Progenitor cell of endocrine pancreas (in vitro differentiated cells): Measurements from ENCODE around the gene MACROD2. TPM values are rescaled to one million over a fixed set of nuclear protein-coding genes. Genes with fewer than 3 reads are reported as not detected.

ENCODE experiments used
- DNase-seq: peaks from one replicate; pipeline ENCODE4 v3.0.0; 2021; ENCODE audit warnings: low spot score; ENCODE audit not compliant: unreplicated experiment
- H3K27ac Mint-ChIP-seq: 2 replicates; pipeline ENCODE4 v1.8.0; 2021; ENCODE audit warnings: mild to moderate bottlenecking, moderate library complexity, mixed read lengths
- H3K27me3 Mint-ChIP-seq: 2 replicates; pipeline ENCODE4 v1.8.0; 2021; ENCODE audit warnings: mixed read lengths
- H3K36me3 Mint-ChIP-seq: 2 replicates; pipeline ENCODE4 v1.8.0; 2022; ENCODE audit warnings: mixed read lengths; ENCODE audit not compliant: insufficient read depth
- H3K4me1 Mint-ChIP-seq: 2 replicates; pipeline ENCODE4 v1.8.0; 2021; ENCODE audit warnings: low read depth, mixed read lengths
- H3K4me3 Mint-ChIP-seq: 2 replicates; pipeline ENCODE4 v1.8.0; 2021; ENCODE audit warnings: low read depth, mild to moderate bottlenecking, moderate library complexity, mixed read lengths
- H3K9me3 Mint-ChIP-seq: 2 replicates; pipeline ENCODE4 v1.8.0; 2021; ENCODE audit warnings: low read depth, mixed read lengths
- CTCF ChIP-seq: fragments of 200-600 bp; sonication (generic); IDR thresholded peaks from one replicate; pipeline ENCODE4 v1.5.0; 2021; ENCODE audit warnings: antibody characterized with exemption, mild to moderate bottlenecking; ENCODE audit not compliant: unreplicated experiment
- total RNA-seq: library from RNA; stranded (reverse); gene quantifications from 2 replicates; pipeline ENCODE4 v1.2.1, GENCODE V29; 2021

Gene MACROD2
- total RNA-seq, 1 donor from 2014 or later = 7.6 TPM

DNA sequence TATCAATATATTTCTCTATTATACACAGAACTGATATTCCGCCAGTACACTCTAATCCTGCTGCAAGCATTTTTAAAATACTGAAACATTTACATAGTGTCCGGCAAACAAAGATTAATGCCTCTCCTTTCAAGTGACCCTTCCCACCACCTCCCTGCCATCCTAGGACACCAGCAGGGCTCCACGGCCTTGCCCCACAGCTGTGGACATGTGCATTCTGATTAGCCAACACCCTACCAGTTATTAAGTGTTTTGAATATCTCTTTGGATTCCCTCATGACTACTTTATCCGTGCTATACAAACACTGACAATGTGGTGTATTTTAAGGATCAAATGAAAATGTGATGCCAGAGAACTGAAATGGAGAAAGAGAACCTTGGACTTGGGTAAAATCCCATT, 1962.8 kb downstream of the MACROD2 start:
- TF ChIP-seq CTCF = no peak
- Mint-ChIP-seq H3K4me1 (peaks cover 9% of the 10 kb centered on the region), H3K27me3 (no peaks in the 10 kb centered on the region), H3K4me3 (no peak overlapping the region), H3K9me3 (no peaks in the 10 kb centered on the region), H3K36me3 (no peaks in the 10 kb centered on the region), H3K27ac (no peak overlapping the region)
- DNase-seq = no peak

DNA sequence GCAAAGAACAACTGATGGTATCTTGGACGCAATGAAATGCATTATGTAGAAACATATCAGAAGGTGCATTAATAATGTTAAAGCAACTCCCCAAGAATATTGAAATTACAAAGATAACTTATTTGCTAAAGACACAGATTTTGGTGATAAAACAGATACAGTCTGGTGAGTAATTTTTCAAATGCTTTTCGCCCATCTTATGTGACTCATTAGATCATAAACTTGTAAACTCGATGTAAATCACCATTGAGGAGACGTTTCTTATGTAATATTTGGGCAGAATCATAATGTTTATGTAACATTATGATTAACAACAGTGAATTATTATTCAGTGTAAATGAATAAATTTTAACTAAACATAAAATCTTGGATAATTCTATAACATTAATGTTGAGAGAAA, 1969.8 kb downstream of the MACROD2 start:
- DNase-seq = no peak
- Mint-ChIP-seq H3K9me3 (peaks cover 7% of the 10 kb centered on the region), H3K27ac (no peak overlapping the region), H3K36me3 (no peaks in the 10 kb centered on the region), H3K4me3 (no peak overlapping the region), H3K27me3 (no peaks in the 10 kb centered on the region), H3K4me1 (peaks cover 9% of the 10 kb centered on the region)
- TF ChIP-seq CTCF = no peak

DNA sequence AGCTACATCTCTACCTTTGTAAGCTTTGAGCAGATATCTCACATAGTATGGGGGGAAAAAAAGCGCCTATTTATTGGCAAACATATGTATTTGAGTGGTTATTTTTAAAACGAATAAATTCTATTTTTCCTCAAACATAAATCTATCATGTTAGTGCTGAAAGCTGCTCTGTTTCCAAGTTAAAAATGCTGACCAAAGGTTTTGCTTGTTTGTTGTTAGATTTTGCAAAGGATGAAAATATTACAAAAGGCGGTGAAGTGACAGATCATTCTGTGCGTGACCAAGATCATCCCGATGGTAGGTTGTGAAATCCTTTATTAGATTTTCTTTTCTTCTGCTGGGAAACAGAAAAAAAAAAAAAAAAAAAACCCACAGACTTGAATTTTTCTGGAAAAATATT, 1972.0 kb downstream of the MACROD2 start:
- no peak for DNase-seq
- peaks cover 4% of the 10 kb centered on the region for H3K4me1 Mint-ChIP-seq

GRCh38 chr20:15976047-15976736, 1980.9 kb downstream of the MACROD2 start:
- H3K4me1 Mint-ChIP-seq = peaks cover 4% of the 10 kb centered on the region
- H3K27ac Mint-ChIP-seq = no peak overlapping the region
- H3K36me3 Mint-ChIP-seq = peaks cover 1% of the 10 kb centered on the region
- no peak for DNase-seq
- H3K27me3 Mint-ChIP-seq = no peaks in the 10 kb centered on the region
- no peak for TF ChIP-seq CTCF
- no peak overlapping the region for H3K4me3 Mint-ChIP-seq
- peaks cover 25% of the 10 kb centered on the region for H3K9me3 Mint-ChIP-seq

More for the DNA sequence above, 1972.0 kb downstream of the MACROD2 start:
- H3K4me3 Mint-ChIP-seq = no peak overlapping the region
- H3K27me3 Mint-ChIP-seq = no peaks in the 10 kb centered on the region
- peaks cover 18% of the 10 kb centered on the region for H3K9me3 Mint-ChIP-seq
- H3K36me3 Mint-ChIP-seq = peaks cover 1% of the 10 kb centered on the region
- TF ChIP-seq CTCF = no peak
- no peak overlapping the region for H3K27ac Mint-ChIP-seq

DNA sequence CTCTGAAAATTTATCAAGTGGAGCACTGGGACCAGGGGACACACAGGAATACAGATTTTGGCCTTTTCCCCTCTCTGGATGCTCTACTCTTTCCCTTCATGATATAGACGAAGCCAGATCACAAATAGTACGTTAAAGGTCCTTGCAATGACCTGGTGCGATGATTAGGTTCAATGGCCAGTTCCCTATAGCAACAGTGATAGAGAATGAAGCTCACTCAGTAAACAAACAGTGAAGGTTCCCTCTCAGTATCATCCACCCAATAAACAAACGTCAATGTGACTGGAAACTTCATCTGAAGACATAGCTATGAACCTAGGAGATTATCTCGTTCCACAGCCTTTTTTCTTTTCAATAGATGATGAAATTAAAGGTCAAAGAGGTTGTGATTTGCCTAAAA, 1981.7 kb downstream of the MACROD2 start:
- H3K27ac Mint-ChIP-seq = no peak overlapping the region
- H3K4me1 Mint-ChIP-seq = peaks cover 4% of the 10 kb centered on the region

More for the DNA sequence above, 1981.7 kb downstream of the MACROD2 start:
- no peak for TF ChIP-seq CTCF
- no peak for DNase-seq
- H3K27me3 Mint-ChIP-seq = no peaks in the 10 kb centered on the region
- peaks cover 18% of the 10 kb centered on the region for H3K9me3 Mint-ChIP-seq
- peaks cover under 1% of the 10 kb centered on the region for H3K36me3 Mint-ChIP-seq
- H3K4me3 Mint-ChIP-seq = no peak overlapping the region
